Omental fat pad (tissue), 4 donors: Measurements from ENCODE around the gene ZNF277. TPM values are rescaled to one million over a fixed set of nuclear protein-coding genes. Genes with fewer than 3 reads are reported as not detected.

Source experiments
- ATAC-seq: fragments of 150-250 bp; one replicate; pipeline ENCODE4 v1.9.1; 2016; ENCODE audit warnings: mild to moderate bottlenecking, moderate library complexity; ENCODE audit not compliant: low FRiP score
- DNase-seq: peaks from one replicate; pipeline ENCODE4 v3.0.0-alpha.2; 2019; ENCODE audit warnings: low spot score
- total RNA-seq, 4 donors: library from RNA; depleted of rRNA; stranded (reverse); fragments of >200 nt; gene quantifications; one replicate each; pipeline ENCODE4 v1.1.0, GENCODE V29; 2016
- TF ChIP-seq, protein P1 (sequence below), 3 donors: fragments of 450-650 bp; IDR thresholded peaks; one replicate each; pipeline ENCODE4 v1.5.1; 2016 to 2017; ENCODE audit warnings: antibody characterized with exemption in 3 of 3, mild to moderate bottlenecking in 3 of 3, moderate library complexity in 2 of 3

Gene ZNF277
- total RNA-seq, 4 donors from 2014 or later, result 15.9 to 24.9 (median 19.3) TPM

DNA sequence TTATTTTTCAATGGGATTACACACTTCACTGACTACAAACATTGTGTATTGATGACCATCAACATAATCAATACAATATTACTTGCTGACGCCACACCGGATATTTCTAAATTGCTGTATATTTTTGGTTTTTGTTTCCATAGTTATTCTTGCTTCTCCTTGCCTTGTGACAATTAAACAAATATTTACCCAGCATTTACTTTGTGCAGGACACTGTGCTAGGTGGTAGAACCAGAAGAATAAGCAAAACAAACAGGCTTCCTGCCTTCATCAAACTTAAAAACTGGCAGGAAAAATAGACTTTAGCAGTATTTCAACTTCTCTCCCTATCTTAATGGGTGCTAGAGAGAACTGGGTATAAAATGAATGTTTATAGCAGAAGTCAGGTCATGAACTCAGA, 50.6 kb downstream of the ZNF277 start:
- ATAC-seq, result no peak
- TF ChIP-seq, protein P1, sequence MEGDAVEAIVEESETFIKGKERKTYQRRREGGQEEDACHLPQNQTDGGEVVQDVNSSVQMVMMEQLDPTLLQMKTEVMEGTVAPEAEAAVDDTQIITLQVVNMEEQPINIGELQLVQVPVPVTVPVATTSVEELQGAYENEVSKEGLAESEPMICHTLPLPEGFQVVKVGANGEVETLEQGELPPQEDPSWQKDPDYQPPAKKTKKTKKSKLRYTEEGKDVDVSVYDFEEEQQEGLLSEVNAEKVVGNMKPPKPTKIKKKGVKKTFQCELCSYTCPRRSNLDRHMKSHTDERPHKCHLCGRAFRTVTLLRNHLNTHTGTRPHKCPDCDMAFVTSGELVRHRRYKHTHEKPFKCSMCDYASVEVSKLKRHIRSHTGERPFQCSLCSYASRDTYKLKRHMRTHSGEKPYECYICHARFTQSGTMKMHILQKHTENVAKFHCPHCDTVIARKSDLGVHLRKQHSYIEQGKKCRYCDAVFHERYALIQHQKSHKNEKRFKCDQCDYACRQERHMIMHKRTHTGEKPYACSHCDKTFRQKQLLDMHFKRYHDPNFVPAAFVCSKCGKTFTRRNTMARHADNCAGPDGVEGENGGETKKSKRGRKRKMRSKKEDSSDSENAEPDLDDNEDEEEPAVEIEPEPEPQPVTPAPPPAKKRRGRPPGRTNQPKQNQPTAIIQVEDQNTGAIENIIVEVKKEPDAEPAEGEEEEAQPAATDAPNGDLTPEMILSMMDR (IDR thresholded peaks at IDR 0.05), result no peak
- no peak for DNase-seq

DNA sequence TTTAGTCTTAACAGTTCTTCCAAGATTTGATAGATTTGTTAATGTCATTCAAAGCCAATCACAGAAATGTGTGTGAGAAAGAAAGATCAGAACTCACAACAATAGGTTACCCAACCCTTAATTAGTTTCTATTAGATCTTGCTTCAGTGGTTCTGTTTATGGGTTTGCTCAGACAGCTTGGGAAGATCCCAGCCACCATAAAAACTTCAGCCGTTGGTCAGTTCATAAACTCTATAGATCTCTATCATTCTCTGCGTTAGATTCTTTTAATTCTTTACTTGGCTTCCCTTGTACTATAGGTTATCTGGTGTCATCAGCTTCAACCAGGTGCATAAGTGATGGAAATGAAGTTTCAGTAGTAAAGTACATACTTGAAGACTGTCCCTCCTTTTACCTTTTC, 54.4 kb downstream of the ZNF277 start:
- ATAC-seq, result no peak
- TF ChIP-seq, protein P1 (IDR thresholded peaks at IDR 0.05), result no peak
- no peak for DNase-seq

DNA sequence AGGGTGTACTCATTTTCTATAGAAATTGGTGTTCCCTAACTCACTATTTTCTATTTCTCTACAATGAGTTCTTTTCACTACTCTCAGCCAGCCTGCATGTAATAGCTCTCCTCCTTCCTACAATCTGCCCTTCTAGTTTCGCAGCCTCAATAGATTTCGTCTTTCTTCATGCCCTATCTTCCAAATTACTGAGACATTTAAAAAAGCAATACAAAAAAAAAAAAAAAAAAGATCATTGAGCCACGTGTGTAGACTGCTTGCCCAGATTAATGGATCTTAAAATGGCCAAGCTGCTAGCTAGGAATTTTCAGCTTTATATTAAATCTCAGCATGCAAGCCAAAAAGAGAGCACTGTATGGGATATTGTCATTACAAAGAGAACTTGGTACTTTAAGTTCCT, 55.5 kb downstream of the ZNF277 start:
- ATAC-seq, result no peak
- TF ChIP-seq, protein P1 (IDR thresholded peaks at IDR 0.05), result no peak
- no peak for DNase-seq

DNA sequence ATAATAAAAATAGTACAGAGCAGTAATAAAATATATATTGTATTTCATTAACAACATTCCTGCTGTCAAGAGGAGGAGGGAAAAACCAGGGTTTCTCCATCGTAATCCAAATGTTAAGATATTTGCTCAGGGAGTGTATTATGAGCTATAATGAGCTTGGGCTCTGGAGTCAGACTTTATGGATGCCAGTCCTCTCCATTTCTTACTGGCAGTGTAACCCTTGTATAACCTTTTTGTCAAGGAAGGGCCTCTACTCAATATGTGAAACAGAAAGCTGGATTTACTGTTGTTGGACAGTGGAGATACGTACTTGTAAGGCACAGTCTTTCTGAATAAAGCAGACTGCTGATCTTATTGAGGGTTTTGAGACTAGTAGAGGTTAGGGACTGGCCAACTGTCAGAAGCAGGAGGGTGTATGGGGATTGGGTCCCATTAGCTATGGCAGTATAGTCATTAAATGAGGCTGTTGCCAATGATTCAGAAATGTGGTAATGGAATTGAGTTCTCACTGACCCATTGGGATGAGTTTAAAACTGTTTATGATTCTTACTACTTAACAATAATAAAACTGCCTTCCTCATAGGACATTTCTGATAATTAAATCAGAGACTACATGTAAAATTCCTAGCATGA, 56.5 kb downstream of the ZNF277 start:
- TF ChIP-seq, protein P1 (IDR thresholded peaks at IDR 0.05), result no peak
- DNase-seq (no peak), ATAC-seq (peak; percentile 37)

DNA sequence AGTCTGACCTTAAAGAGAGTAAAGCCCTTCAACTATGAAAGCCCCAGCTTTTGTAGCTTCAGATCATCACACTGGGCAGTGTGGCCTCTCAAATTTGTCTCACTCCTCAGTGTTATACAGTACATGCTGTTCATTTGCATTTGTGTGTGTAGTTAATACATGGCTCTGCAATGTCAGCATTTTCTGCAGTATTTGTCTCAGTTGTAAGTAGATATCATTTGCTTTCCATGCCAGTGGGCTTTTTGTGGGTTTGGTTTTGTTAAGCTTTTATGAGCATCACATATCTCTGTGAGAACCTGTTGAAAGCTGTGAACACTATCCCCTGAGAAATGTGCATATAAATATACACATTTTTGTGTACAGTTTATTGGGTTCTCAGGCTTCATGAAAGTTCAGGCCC, 57.0 kb downstream of the ZNF277 start:
- TF ChIP-seq, protein P1 (IDR thresholded peaks at IDR 0.05), result no peak
- ATAC-seq, result peak; percentile 32
- no peak for DNase-seq

DNA sequence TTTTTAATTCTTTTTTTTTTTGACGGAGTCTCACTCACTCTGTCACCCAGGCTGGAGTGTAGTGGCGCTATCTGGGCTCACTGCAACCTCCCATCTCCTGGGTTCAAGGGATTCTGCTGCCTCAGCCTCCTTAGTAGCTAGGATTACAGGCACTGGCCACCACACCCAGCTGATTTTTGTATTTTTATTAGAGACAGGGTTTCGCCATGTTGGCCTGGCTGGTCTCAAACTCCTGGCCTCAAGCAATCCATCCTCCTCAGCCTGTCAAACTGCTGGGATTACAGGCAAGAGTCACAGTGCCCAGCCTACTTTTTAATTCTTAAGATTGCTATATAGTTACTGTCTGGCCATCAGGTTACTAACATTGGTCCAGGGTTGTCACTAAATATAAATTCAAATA, 59.6 kb downstream of the ZNF277 start:
- DNase-seq (no peak), ATAC-seq (no peak)
- TF ChIP-seq, protein P1 (IDR thresholded peaks at IDR 0.05), result no peak

DNA sequence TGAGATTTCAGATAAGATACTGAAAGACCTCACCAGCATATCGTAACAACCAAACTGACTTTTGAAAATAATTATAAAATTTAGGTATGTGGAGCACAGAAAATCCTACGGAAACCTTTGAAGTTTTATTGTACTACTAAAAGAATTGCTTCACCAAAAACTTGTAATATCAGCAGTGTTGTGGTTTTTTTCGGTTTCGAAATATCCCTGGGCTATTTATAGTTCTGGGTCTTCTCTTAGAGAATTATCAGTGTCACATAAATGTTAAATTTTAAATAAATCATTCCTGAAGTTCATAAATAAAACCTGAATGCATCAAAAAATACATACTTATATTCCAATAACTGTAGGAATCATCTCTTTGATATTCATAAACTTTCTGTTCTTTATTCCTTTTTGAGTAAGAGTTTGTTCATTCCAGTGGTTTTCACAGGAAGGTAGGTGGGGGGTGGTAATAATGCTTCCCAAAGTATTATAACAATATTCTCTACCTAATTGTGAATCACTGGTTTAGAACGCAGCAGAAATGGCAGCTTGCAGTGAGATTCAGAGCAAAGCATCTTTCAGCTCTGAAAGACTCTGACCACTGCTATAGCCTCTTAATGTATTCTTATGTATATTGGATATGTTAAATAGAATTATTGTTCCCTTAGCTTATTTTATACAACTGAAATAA, 60.2 kb downstream of the ZNF277 start:
- no peak for ATAC-seq
- DNase-seq, result no peak
- TF ChIP-seq, protein P1 (IDR thresholded peaks at IDR 0.05), result no peak
